Measurements from ENCODE around the gene RAB11FIP3. TPM values are rescaled to one million over a fixed set of nuclear protein-coding genes. Genes with fewer than 3 reads are reported as not detected.

Gene RAB11FIP3
- total and polyA plus RNA-seq, 10 of the 15 experiments (the other 5 are each of a cell fraction or from before 2014, with no cell fraction given) = 1.2 to 27.3 (median 7.7) TPM

- TF ChIP-seq, protein P1, sequence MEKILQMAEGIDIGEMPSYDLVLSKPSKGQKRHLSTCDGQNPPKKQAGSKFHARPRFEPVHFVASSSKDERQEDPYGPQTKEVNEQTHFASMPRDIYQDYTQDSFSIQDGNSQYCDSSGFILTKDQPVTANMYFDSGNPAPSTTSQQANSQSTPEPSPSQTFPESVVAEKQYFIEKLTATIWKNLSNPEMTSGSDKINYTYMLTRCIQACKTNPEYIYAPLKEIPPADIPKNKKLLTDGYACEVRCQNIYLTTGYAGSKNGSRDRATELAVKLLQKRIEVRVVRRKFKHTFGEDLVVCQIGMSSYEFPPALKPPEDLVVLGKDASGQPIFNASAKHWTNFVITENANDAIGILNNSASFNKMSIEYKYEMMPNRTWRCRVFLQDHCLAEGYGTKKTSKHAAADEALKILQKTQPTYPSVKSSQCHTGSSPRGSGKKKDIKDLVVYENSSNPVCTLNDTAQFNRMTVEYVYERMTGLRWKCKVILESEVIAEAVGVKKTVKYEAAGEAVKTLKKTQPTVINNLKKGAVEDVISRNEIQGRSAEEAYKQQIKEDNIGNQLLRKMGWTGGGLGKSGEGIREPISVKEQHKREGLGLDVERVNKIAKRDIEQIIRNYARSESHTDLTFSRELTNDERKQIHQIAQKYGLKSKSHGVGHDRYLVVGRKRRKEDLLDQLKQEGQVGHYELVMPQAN (conservative IDR thresholded peaks at IDR 0.05) = peak; percentile 71
- TF ChIP-seq ZNF24 (IDR thresholded peaks at IDR 0.05) (no peak), RCOR1 (conservative IDR thresholded peaks at IDR 0.05; ENCODE audit: low read depth, low read length) (no peak), PRDM15 (CRISPR knock-in tag; IDR thresholded peaks at IDR 0.05) (no peak), ZBTB11 (CRISPR knock-in tag; IDR thresholded peaks at IDR 0.05) (no peak), PML (IDR thresholded peaks at IDR 0.05; ENCODE audit: low read length) (no peak), YY1 (IDR thresholded peaks at IDR 0.05; ENCODE audit: low read depth, low read length) (peak; percentile 51; the same call in 1 of the 2 replicates), MYC (IDR thresholded peaks at IDR 0.05; ENCODE audit: insufficient read depth, insufficient read length, insufficient replicate concordance, low read length, severe bottlenecking) (peak; percentile 45), TCF12 (IDR thresholded peaks at IDR 0.05; ENCODE audit: low read depth, low read length) (no peak), TAF1 (IDR thresholded peaks at IDR 0.05; ENCODE audit: borderline replicate concordance, low read depth, low read length) (no peak; the same call in 1 of the 2 replicates), ZNF274 (IDR thresholded peaks at IDR 0.05; ENCODE audit: insufficient read depth, insufficient read length) (no peak), TBL1XR1 (IDR thresholded peaks at IDR 0.05; ENCODE audit: low read depth, low read length) (no peak), NFYB (IDR thresholded peaks at IDR 0.05; ENCODE audit: insufficient read depth, low read depth, low read length) (no peak), POLR2A (IDR thresholded peaks at IDR 0.05; ENCODE audit: low read depth, low read length) (peak; percentile 94), KAT2A (conservative IDR thresholded peaks at IDR 0.05; ENCODE audit: control insufficient read depth, low read depth, low read length) (no peak), ZNF207 (IDR thresholded peaks at IDR 0.05; ENCODE audit: borderline replicate concordance) (no peak)
- TF ChIP-seq, protein P2, sequence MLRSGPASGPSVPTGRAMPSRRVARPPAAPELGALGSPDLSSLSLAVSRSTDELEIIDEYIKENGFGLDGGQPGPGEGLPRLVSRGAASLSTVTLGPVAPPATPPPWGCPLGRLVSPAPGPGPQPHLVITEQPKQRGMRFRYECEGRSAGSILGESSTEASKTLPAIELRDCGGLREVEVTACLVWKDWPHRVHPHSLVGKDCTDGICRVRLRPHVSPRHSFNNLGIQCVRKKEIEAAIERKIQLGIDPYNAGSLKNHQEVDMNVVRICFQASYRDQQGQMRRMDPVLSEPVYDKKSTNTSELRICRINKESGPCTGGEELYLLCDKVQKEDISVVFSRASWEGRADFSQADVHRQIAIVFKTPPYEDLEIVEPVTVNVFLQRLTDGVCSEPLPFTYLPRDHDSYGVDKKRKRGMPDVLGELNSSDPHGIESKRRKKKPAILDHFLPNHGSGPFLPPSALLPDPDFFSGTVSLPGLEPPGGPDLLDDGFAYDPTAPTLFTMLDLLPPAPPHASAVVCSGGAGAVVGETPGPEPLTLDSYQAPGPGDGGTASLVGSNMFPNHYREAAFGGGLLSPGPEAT (IDR thresholded peaks at IDR 0.05; ENCODE audit: low read depth) = 0 out of 2 replicates have a peak, but pooled peaks have one; percentile 8
These were observed 23.7 kb upstream of the RAB11FIP3 start, which contains the start of gene DECR2 (continued) for GRCh38 chr16:401468-402348.
